Measurements from ENCODE around the gene IMPDH2.

DNA sequence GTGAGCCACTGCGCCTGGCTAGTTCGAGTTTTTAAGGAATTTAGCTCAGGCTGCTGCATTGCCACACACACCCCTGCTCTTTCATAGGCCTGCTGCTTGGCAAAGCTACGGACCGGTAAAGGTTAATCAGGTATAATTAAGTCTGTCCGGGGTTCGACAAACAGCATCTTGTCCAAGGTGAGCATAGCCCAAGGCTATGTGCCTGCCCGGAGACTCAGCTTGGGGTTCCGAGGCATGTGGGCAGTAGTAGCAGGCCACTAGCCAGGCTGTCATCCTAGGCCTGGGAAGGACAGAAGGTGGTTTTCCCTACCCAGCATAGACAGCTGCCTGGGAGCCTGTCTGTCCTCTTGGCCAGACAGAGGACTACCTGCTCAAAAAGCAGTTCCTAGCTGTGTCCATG lies 32.6 kb downstream of the IMPDH2 start:
- TF ChIP-seq, protein P1, sequence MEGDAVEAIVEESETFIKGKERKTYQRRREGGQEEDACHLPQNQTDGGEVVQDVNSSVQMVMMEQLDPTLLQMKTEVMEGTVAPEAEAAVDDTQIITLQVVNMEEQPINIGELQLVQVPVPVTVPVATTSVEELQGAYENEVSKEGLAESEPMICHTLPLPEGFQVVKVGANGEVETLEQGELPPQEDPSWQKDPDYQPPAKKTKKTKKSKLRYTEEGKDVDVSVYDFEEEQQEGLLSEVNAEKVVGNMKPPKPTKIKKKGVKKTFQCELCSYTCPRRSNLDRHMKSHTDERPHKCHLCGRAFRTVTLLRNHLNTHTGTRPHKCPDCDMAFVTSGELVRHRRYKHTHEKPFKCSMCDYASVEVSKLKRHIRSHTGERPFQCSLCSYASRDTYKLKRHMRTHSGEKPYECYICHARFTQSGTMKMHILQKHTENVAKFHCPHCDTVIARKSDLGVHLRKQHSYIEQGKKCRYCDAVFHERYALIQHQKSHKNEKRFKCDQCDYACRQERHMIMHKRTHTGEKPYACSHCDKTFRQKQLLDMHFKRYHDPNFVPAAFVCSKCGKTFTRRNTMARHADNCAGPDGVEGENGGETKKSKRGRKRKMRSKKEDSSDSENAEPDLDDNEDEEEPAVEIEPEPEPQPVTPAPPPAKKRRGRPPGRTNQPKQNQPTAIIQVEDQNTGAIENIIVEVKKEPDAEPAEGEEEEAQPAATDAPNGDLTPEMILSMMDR (conservative IDR thresholded peaks at IDR 0.05; ENCODE audit: low read depth, low read length), result no peak
- TF ChIP-seq RAD21 (IDR thresholded peaks at IDR 0.05; ENCODE audit: low read length), result no peak
- no peak for TF ChIP-seq MAZ (IDR thresholded peaks at IDR 0.05; ENCODE audit: borderline replicate concordance, low read depth, low read length)
- no peak for TF ChIP-seq MAFK (IDR thresholded peaks at IDR 0.05; ENCODE audit: low read depth, low read length)
- TF ChIP-seq RCOR1 (IDR thresholded peaks at IDR 0.05; ENCODE audit: insufficient replicate concordance, low read length), result no peak
- no peak for TF ChIP-seq POLR2A (IDR thresholded peaks at IDR 0.05; ENCODE audit: low read depth, low read length)
- no peak for TF ChIP-seq FOS (IDR thresholded peaks at IDR 0.05; ENCODE audit: low read depth, low read length)
- TF ChIP-seq NFE2L2 (IDR thresholded peaks at IDR 0.05; ENCODE audit: low read depth, low read length), result no peak

Measured in IMR-90 (cell line).